IMR-90 (cell line): Measurements from ENCODE around the gene RPS27L. TPM values are rescaled to one million over a fixed set of nuclear protein-coding genes. Genes with fewer than 3 reads are reported as not detected.

ENCODE experiments used
- ATAC-seq: fragments of 200-7000 bp; cut with Tn5 transposase; 2 replicates; pipeline ENCODE4 v1.9.1; 2020; ENCODE audit warnings: low read depth, mild to moderate bottlenecking, moderate library complexity
- BruUV-seq: library from RNA; stranded (reverse); fragments of 400-500 nt; replicated peaks from 2 replicates; lab custom pipeline; 2021; lab: Mats Ljungman, UMichigan
- CTCF ChIA-PET: fragments of 300-600 bp; formaldehyde crosslinking; extraction: SDS; loops from one replicate; lab custom pipeline; 2021; ENCODE audit warnings: antibody characterized with exemption; lab: Yijun Ruan, JAX
- POLR2A ChIA-PET: fragments of 300-600 bp; sonication (Branson Sonifier 250); formaldehyde crosslinking; loops from one replicate; lab custom pipeline; 2022; ENCODE audit warnings: antibody characterized with exemption; ENCODE audit not compliant: unreplicated experiment; lab: Charles Lee
- DNase-seq: peaks from one replicate; pipeline ENCODE4 v3.0.0; 2013
- H2AFZ ChIP-seq: replicated peaks from 2 replicates; pipeline ENCODE3; 2013; ENCODE audit warnings: low read length, mild to moderate bottlenecking; ENCODE audit not compliant: poor library complexity
- H2AK5ac ChIP-seq: 2 replicates; pipeline ENCODE4 v1.6.1; 2013; ENCODE audit warnings: low read depth, low read length, inconsistent platforms
- H2AK9ac ChIP-seq: replicated peaks from 2 replicates; pipeline ENCODE3; 2013; ENCODE audit warnings: mild to moderate bottlenecking, low read depth, low read length, moderate library complexity; ENCODE audit not compliant: poor library complexity
- H2BK120ac ChIP-seq: 2 replicates; pipeline ENCODE4 v1.6.1; 2013; ENCODE audit warnings: low read depth, low read length, inconsistent platforms
- H2BK15ac ChIP-seq: 3 replicates; pipeline ENCODE4 v1.6.1; 2013; ENCODE audit warnings: low read depth, low read length, inconsistent platforms
- H2BK20ac ChIP-seq: 2 replicates; pipeline ENCODE4 v1.6.1; 2013; ENCODE audit warnings: low read depth, mild to moderate bottlenecking, inconsistent platforms, low read length, moderate library complexity
- H2BK5ac ChIP-seq: 2 replicates; pipeline ENCODE4 v1.6.1; 2013; ENCODE audit warnings: mild to moderate bottlenecking, low read depth, low read length, inconsistent platforms; ENCODE audit not compliant: poor library complexity, severe bottlenecking
- H3K14ac ChIP-seq: replicated peaks from 2 replicates; pipeline ENCODE4 v1.6.1; 2013; ENCODE audit warnings: low read depth, low read length, inconsistent platforms
- H3K18ac ChIP-seq: 2 replicates; pipeline ENCODE4 v1.6.1; 2013; ENCODE audit warnings: low read depth, low read length, control low read depth
- H3K23ac ChIP-seq: 2 replicates; pipeline ENCODE4 v1.6.1; 2013; ENCODE audit warnings: low read depth, low read length, inconsistent platforms
- H3K27ac ChIP-seq: 2 replicates; pipeline ENCODE4 v1.5.1; 2013; ENCODE audit warnings: mild to moderate bottlenecking, control low read depth, low read length; ENCODE audit not compliant: insufficient read depth
- H3K27me3 ChIP-seq: 2 replicates; pipeline ENCODE4 v1.6.1; 2013; ENCODE audit warnings: low read length; ENCODE audit not compliant: control insufficient read depth, insufficient read depth
- H3K36me3 ChIP-seq: 2 replicates; pipeline ENCODE4 v1.6.1; 2013; ENCODE audit warnings: low read length, mixed read lengths; ENCODE audit not compliant: control insufficient read depth, insufficient read depth
- H3K4ac ChIP-seq: 2 replicates; pipeline ENCODE4 v1.6.1; 2013; ENCODE audit warnings: low read depth, low read length, inconsistent platforms
- H3K4me1 ChIP-seq: 2 replicates; pipeline ENCODE4 v1.6.1; 2013; ENCODE audit warnings: low read length, mixed read lengths; ENCODE audit not compliant: control insufficient read depth, insufficient read depth
- H3K4me2 ChIP-seq: 2 replicates; pipeline ENCODE4 v1.6.1; 2013; ENCODE audit warnings: low read depth, mild to moderate bottlenecking, control low read depth, low read length, moderate library complexity
- H3K4me3 ChIP-seq: 2 replicates; pipeline ENCODE4 v1.5.1; 2013; ENCODE audit warnings: low read depth, mild to moderate bottlenecking, control low read depth, low read length, moderate library complexity; ENCODE audit not compliant: insufficient read depth
- H3K56ac ChIP-seq: 2 replicates; pipeline ENCODE4 v1.6.1; 2013; ENCODE audit warnings: low read length, inconsistent platforms; ENCODE audit not compliant: insufficient read depth; ENCODE audit errors: extremely low read depth
- H3K79me1 ChIP-seq, 2 experiments: 2 replicates each; pipeline ENCODE4 v1.6.1; 2013; ENCODE audit warnings: low read length in 2 of 2, inconsistent platforms in 1 of 2, low read depth in 1 of 2
- H3K9ac ChIP-seq: 2 replicates; pipeline ENCODE4 v1.6.1; 2013; ENCODE audit warnings: low read depth, low read length, control low read depth
- H3K9me1 ChIP-seq: 2 replicates; pipeline ENCODE4 v1.6.1; 2013; ENCODE audit warnings: low read length, inconsistent platforms; ENCODE audit not compliant: insufficient read depth
- H3K9me3 ChIP-seq: 2 replicates; pipeline ENCODE4 v1.6.1; 2013; ENCODE audit warnings: low read length; ENCODE audit not compliant: control insufficient read depth, insufficient read depth
- H4K20me1 ChIP-seq: 2 replicates; pipeline ENCODE4 v1.6.1; 2013; ENCODE audit warnings: low read length, inconsistent platforms; ENCODE audit not compliant: insufficient read depth
- H4K5ac ChIP-seq: 2 replicates; pipeline ENCODE4 v1.6.1; 2013; ENCODE audit warnings: mild to moderate bottlenecking, low read depth, low read length, control low read depth
- H4K8ac ChIP-seq, 2 experiments: 2 replicates each; pipeline ENCODE4 v1.6.1; 2013; ENCODE audit warnings: low read depth in 2 of 2, low read length in 2 of 2, control low read depth in 1 of 2, inconsistent platforms in 1 of 2
- H4K91ac ChIP-seq: 2 replicates; pipeline ENCODE4 v1.6.1; 2013; ENCODE audit warnings: low read depth, low read length, inconsistent platforms; ENCODE audit not compliant: insufficient read depth
- BHLHE40 ChIP-seq: fragments of 150-350 bp; IDR thresholded peaks from 2 replicates; pipeline ENCODE4 v1.6.1; 2016; ENCODE audit warnings: mild to moderate bottlenecking, low read depth, low read length
- CHD1 ChIP-seq: IDR thresholded peaks from 2 replicates; pipeline ENCODE4 v1.6.1; 2012; ENCODE audit warnings: low read depth, low read length, improper control_type of control experiment
- MAFK ChIP-seq: IDR thresholded peaks from 2 replicates; pipeline ENCODE4 v1.6.1; 2012; ENCODE audit warnings: low read depth, low read length, improper control_type of control experiment
- MXI1 ChIP-seq: IDR thresholded peaks from 2 replicates; pipeline ENCODE4 v1.6.1; 2012; ENCODE audit warnings: low read depth, mild to moderate bottlenecking, low read length, moderate library complexity, borderline replicate concordance
- POLR2A ChIP-seq: IDR thresholded peaks from 2 replicates; pipeline ENCODE4 v1.6.1; 2012; ENCODE audit warnings: mild to moderate bottlenecking, low read depth, low read length
- RAD21 ChIP-seq: IDR thresholded peaks from 2 replicates; pipeline ENCODE4 v1.6.1; 2012; ENCODE audit warnings: low read length, improper control_type of control experiment
- SMC3 ChIP-seq: fragments of 150-350 bp; IDR thresholded peaks from 2 replicates; pipeline ENCODE4 v1.6.1; 2016; ENCODE audit warnings: low read depth, mild to moderate bottlenecking, antibody characterized with exemption, low read length, moderate library complexity
- WGBS, 2 experiments: methylation state at CpG; one replicate each; pipeline versions ENCODE4 v1.1.5 to v1.1.7; 2013; ENCODE audit warnings: missing lambda C conversion rate in 2 of 2; ENCODE audit not compliant: insufficient read length in 1 of 2; ENCODE audit errors: extremely low coverage in 2 of 2; 5-methylcytosine and 5-hydroxymethylcytosine counted together
- dilution Hi-C: fragments of 300-500 bp; cut with HindIII; formaldehyde crosslinking; loops from one replicate; pipeline ENCODE4 v1.14.3; 2018; ENCODE audit warnings: low sequenced_read_pairs; ENCODE audit not compliant: unreplicated experiment
- in situ Hi-C: fragments of 300-500 bp; cut with MboI; formaldehyde crosslinking; loops from 3 replicates; pipeline ENCODE4 v1.14.3; 2019; ENCODE audit warnings: low sequenced_read_pairs, inconsistent platforms, mixed read lengths
- intact Hi-C: fragments of 100-400 bp; cut with micrococcal nuclease; formaldehyde crosslinking; loops from 2 replicates; pipeline ENCODE4 v1.10.0; 2022
- polyA plus RNA-seq, 3 experiments: library from polyadenylated mRNA; depleted of rRNA; stranded (reverse); fragments of >200 nt; gene quantifications; 2 replicates each; pipeline ENCODE4 v1.2.3, GENCODE V29; 2012; ENCODE audit warnings: low replicate concordance in 1 of 3
- total RNA-seq: library from RNA; depleted of rRNA; stranded (reverse); fragments of >200 nt; gene quantifications from 2 replicates; pipeline ENCODE4 v1.2.3, GENCODE V29; 2012
- TF ChIP-seq, protein P1 (sequence below): conservative IDR thresholded peaks from 2 replicates; pipeline ENCODE4 v1.5.1; 2012; ENCODE audit warnings: mild to moderate bottlenecking, low read depth, low read length, improper control_type of control experiment

The RPS27L gene
- total and polyA plus RNA-seq, 2 of the 4 experiments (the other 2 are of a cell fraction) = 53.1 to 302 TPM

GRCh38 chr15:63121382-63122001, 35.8 kb downstream of the RPS27L start, which contains the start of gene LACTB:
Gene LACTB (plus strand): TSS chr15:63121861. CDS start chr15:63121872, 11 bp downstream.
- no TSS peak for BruUV-seq
- Histone ChIP-seq H3K36me3 (peaks cover 12% of the 10 kb centered on the region), H4K20me1 (peaks cover 7% of the 10 kb centered on the region; the same call in 1 of the 2 replicates), H3K23ac (peak within 1 kb of the TSS; percentile 90), H3K56ac (peak within 1 kb of the TSS; percentile 94), H4K5ac (peak within 1 kb of the TSS; percentile 98), H4K91ac (peak within 1 kb of the TSS; percentile 97), H3K18ac (peak within 1 kb of the TSS; percentile 96), H3K9me1 (peaks cover 7% of the 10 kb centered on the region), H3K27ac (peak within 1 kb of the TSS; percentile 85), H3K9me3 (peaks cover 3% of the 10 kb centered on the region; the same call in 1 of the 2 replicates), H3K9ac (peak within 1 kb of the TSS; percentile 90), H3K4me3 (peak within 1 kb of the TSS; percentile 85), H2AK5ac (peak within 1 kb of the TSS; percentile 77), H2BK20ac (peak within 1 kb of the TSS; percentile 86), H2BK120ac (peak within 1 kb of the TSS; percentile 94), H3K4ac (peak within 1 kb of the TSS; percentile 98), H2BK15ac (peak within 1 kb of the TSS; percentile 87), H3K4me2 (peak within 1 kb of the TSS; percentile 90), H3K27me3 (no peaks in the 10 kb centered on the region), H3K4me1 (peaks cover 2% of the 10 kb centered on the region), H3K14ac (peak within 1 kb of the TSS; percentile 99), H4K8ac (peak within 1 kb of the TSS; percentile 89 to 100), H2AK9ac (peak within 1 kb of the TSS; percentile 94), H2AFZ (peak within 1 kb of the TSS; percentile 95), H2BK5ac (peak within 1 kb of the TSS; percentile 97), H3K79me1 (peaks cover 7 to 28% of the 10 kb centered on the region in 2 experiments)
- in situ Hi-C loops = no loop called here
- WGBS, 2 experiments = 0% methylated on average over 6 of the region's 40 CpGs; no CpG with 5 or more reads in 1 of the 2 experiments
- ChIA-PET CTCF (no interaction called here), POLR2A (no interaction called here)
- DNase-seq (peak; percentile 89), ATAC-seq (peak; percentile 90)
- dilution Hi-C loops = no loop called here
- intact Hi-C loops = loop anchor here (1.0 to 5.0 kb wide), 2 partner anchors 13 to 64 kb away; no protein-coding TSS in a partner anchor
- TF ChIP-seq BHLHE40 (peak; percentile 1; the same call in 1 of the 2 replicates), MXI1 (peak; percentile 73), MAFK (no peak), SMC3 (0 out of 2 replicates have a peak, but pooled peaks have one; percentile 2), CHD1 (0 out of 2 replicates have a peak, but pooled peaks have one; percentile 80), POLR2A (peak; percentile 86), RAD21 (peak; percentile 26; the same call in 1 of the 2 replicates)
- TF ChIP-seq, protein P1, sequence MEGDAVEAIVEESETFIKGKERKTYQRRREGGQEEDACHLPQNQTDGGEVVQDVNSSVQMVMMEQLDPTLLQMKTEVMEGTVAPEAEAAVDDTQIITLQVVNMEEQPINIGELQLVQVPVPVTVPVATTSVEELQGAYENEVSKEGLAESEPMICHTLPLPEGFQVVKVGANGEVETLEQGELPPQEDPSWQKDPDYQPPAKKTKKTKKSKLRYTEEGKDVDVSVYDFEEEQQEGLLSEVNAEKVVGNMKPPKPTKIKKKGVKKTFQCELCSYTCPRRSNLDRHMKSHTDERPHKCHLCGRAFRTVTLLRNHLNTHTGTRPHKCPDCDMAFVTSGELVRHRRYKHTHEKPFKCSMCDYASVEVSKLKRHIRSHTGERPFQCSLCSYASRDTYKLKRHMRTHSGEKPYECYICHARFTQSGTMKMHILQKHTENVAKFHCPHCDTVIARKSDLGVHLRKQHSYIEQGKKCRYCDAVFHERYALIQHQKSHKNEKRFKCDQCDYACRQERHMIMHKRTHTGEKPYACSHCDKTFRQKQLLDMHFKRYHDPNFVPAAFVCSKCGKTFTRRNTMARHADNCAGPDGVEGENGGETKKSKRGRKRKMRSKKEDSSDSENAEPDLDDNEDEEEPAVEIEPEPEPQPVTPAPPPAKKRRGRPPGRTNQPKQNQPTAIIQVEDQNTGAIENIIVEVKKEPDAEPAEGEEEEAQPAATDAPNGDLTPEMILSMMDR = no peak
